ENCODE measurements around the gene SETD7. TPM values are rescaled to one million over a fixed set of nuclear protein-coding genes. Genes with fewer than 3 reads are reported as not detected.

SETD7 gene
- total RNA-seq, 4 donors from 2014 or later: 84.2 to 118 (median 99.4) TPM

- no peak for TF ChIP-seq CTCF (IDR thresholded peaks at IDR 0.05; ENCODE audit: low read depth)
Measured at GRCh38 chr4:139523076-139523475, 32.9 kb downstream of the SETD7 start.

GRCh38 chr4:139522457-139522856 lies 33.6 kb downstream of the SETD7 start:
- no peak for TF ChIP-seq CTCF (IDR thresholded peaks at IDR 0.05; ENCODE audit: low read depth)

GRCh38 chr4:139521754-139522401 lies 34.1 kb downstream of the SETD7 start:
- TF ChIP-seq CTCF (IDR thresholded peaks at IDR 0.05; ENCODE audit: low read depth): no peak

GRCh38 chr4:139515531-139515958 lies 40.5 kb downstream of the SETD7 start:
- TF ChIP-seq CTCF (IDR thresholded peaks at IDR 0.05; ENCODE audit: low read depth): no peak

- TF ChIP-seq CTCF (IDR thresholded peaks at IDR 0.05; ENCODE audit: low read depth): no peak
Measured at GRCh38 chr4:139514382-139515059, 41.5 kb downstream of the SETD7 start.

GRCh38 chr4:139511320-139511719 lies 44.7 kb downstream of the SETD7 start:
- TF ChIP-seq CTCF (IDR thresholded peaks at IDR 0.05; ENCODE audit: low read depth): no peak

GRCh38 chr4:139509727-139510410 lies 46.1 kb downstream of the SETD7 start:
- TF ChIP-seq CTCF (IDR thresholded peaks at IDR 0.05; ENCODE audit: low read depth): no peak

Measured in subcutaneous adipose tissue (tissue), 4 donors.